HG03103 (cell line): ENCODE measurements around the gene BTNL2.
"Not testable (repeated sequence)": the region's sequence is repeated elsewhere in the genome, so short reads cannot be mapped to it uniquely, and the experiment has no call there.

Experiments used
- ATAC-seq: cut with Tn5 transposase; IDR thresholded peaks from one replicate; pipeline ENCODE4 v1.9.1; 2021; ENCODE audit warnings: low read depth; ENCODE audit not compliant: unreplicated experiment

Gene BTNL2, protein sequence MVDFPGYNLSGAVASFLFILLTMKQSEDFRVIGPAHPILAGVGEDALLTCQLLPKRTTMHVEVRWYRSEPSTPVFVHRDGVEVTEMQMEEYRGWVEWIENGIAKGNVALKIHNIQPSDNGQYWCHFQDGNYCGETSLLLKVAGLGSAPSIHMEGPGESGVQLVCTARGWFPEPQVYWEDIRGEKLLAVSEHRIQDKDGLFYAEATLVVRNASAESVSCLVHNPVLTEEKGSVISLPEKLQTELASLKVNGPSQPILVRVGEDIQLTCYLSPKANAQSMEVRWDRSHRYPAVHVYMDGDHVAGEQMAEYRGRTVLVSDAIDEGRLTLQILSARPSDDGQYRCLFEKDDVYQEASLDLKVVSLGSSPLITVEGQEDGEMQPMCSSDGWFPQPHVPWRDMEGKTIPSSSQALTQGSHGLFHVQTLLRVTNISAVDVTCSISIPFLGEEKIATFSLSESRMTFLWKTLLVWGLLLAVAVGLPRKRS

DNA sequence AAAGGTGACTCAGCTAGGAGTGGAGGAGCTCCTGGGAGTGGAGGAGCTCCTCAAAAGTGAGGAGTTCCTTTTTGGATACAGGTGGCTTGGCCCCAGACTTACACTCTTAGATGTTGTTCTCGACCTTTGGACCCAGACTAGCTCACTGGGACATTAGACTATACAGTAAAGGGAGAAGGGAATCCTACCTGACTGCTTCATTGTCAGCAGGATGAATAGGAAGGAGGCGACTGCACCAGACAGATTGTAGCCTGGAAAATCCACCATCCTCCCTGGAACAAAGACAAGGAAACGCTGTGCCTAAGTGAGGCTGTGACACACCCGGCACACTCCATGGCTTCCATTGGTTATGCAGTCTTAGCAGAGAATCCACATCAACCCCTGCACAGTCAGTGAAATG, at the start of gene BTNL2:
TSS of gene BTNL2 (minus strand) at position 325 of the 400 bp plus-strand sequence. CDS start at position 267, 58 bp downstream.
- no peak for ATAC-seq

DNA sequence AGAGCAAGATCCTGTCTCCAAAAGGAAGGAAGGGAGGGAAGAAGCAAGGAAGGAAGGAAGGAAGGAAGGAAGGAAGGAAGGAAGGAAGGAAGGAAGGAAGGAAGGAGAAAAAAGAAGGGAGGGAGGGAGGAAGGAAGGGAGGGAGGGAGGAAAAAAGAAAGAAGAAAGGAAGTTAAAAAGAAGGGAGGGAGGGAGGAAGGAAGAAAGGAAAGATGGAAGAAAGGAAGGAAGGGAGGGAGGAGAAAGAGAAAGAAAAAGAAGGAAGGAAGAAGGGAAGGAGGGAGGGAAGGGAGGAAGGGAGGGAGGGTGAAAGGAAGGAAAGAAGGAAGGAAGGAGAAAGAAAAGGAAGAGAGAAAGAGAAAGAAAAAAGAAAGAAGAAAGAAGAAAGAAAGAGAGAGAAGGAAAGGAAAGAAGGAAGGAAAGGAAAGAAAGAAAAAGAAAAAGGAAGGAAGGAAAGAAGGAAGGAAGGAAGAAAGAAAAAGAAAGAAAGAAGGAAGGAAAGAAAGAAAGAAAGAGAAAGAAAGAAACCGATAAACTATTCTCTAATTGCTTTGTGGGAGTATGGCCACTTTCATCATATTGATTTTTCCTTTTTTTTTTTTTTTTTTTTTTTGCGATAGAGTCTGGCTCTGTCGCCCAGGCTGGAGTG, 42.2 kb upstream of the BTNL2 start:
- ATAC-seq = no peak

DNA sequence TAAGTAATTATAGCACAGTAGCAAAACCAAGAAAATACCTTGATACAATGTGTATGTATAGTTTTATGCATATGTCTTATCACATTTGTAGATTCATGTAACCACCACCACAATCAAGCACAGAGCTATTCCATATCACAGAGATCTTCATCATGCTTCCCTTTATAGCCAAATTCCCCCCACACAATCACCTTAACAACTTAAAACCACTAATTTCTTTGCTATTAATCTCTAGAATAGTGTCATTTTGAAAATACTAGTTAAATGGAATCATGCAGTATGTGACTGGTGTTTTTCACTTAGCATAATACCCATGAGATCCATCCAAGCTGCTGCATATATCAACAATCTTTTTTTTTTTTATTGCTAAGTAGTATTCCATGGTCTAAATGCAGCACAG, 41.0 kb upstream of the BTNL2 start:
- ATAC-seq = no peak

DNA sequence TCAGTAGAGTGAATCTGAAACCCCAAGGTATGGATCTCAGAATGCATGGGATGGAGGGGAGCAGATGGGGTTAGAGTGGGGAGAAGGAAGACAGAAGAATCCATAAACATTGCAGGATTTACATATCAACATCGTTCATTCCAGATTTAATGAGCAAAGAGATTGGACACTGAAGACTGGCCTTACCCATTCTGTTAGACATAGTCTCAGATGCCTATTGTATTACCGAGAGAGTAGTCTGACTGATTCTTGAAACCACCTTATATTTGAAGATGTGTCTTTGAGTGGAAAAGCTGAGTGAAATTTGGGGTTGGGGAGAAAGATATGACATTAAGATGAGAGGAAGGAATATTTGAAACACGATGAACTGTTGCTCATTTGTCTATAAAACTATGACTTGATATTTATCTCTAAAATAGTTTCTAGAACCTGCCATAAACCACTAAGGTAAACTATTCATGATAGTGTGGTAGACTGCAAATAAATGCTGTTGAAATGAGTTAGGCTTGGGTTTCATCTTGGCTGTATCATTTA, 38.4 kb upstream of the BTNL2 start:
- ATAC-seq = no peak

DNA sequence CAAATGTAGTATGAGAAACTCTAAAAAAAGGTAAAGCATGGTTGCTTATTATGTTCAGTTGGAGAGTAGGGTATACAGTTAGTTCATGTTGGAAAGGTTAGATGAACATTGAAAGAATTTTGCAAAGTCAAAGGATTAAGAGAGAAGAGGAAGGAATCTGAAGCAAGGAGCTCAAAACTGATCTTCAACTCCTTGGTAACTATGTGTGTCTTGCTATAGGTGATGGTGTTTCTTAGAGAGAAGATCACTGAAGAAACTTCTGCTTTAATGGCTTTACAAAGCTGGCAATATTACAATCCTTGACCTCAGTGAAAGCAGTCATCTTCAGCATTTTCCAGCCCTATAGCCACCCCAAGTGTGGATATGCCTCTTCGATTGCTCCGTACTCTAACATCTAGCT, 37.5 kb upstream of the BTNL2 start:
- ATAC-seq = no peak

DNA sequence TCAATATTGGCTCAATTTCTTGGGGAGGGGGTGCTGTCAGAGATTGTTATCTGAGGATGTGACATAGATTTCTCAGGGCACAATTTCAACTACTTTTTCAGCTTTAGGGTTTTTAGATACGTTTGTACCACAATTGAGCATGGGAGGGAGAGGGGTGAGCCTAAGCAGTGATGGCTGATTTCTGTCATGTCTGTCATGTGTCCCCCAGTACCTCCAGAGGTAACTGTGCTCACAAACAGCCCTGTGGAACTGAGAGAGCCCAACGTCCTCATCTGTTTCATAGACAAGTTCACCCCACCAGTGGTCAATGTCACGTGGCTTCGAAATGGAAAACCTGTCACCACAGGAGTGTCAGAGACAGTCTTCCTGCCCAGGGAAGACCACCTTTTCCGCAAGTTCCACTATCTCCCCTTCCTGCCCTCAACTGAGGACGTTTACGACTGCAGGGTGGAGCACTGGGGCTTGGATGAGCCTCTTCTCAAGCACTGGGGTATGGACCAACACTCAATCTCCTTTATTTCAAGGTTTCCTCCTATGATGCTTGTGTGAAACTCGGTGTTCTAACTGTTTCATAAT, 36.1 kb upstream of the BTNL2 start:
- no peak for ATAC-seq

DNA sequence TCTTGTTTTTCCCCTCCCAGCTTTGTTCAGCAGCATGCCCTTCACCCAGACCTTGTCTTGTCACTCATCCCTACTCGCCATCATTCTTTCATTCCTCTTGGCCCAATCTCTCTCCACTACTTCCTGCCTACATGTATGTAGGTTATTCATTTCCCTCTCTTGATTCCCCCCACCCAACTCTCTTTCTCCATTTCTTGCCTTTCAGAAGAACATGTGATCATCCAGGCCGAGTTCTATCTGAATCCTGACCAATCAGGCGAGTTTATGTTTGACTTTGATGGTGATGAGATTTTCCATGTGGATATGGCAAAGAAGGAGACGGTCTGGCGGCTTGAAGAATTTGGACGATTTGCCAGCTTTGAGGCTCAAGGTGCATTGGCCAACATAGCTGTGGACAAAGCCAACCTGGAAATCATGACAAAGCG, 35.3 kb upstream of the BTNL2 start:
- no peak for ATAC-seq

DNA sequence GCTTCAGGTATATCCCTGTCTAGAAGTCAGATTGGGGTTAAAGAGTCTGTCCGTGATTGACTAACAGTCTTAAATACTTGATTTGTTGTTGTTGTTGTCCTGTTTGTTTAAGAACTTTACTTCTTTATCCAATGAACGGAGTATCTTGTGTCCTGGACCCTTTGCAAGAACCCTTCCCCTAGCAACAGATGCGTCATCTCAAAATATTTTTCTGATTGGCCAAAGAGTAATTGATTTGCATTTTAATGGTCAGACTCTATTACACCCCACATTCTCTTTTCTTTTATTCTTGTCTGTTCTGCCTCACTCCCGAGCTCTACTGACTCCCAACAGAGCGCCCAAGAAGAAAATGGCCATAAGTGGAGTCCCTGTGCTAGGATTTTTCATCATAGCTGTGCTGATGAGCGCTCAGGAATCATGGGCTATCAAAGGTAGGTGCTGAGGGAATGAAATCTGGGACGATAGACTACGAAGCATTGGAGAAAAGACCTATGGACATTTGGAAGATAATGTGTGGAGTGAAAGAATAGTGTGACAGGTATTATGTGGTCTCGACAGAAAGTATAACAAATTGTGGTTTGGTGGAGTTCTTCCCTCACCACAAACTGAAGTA, 32.7 kb upstream of the BTNL2 start, which contains the start of gene HLA-DRA:
TSS of gene HLA-DRA (plus strand) at position 286 of the 613 bp plus-strand sequence. CDS start at position 350, 64 bp downstream.
- ATAC-seq = no peak

DNA sequence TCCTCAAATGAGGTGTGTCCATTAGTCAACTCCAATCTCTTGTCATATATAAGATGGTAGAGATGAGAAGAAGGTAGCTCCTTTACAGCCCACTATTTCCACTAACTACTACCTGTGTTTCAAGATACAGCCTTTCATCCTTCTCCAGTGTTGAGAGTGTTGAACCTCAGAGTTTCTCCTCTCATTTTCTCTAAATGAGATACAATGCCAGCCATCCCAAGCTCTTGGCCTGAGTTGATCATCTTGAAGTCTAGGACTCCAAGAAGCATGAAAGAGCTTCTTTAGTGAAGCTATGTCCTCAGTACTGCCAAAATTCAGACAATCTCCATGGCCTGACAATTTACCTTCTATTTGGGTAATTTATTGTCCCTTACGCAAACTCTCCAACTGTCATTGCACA, 32.2 kb upstream of the BTNL2 start:
- ATAC-seq = no peak

DNA sequence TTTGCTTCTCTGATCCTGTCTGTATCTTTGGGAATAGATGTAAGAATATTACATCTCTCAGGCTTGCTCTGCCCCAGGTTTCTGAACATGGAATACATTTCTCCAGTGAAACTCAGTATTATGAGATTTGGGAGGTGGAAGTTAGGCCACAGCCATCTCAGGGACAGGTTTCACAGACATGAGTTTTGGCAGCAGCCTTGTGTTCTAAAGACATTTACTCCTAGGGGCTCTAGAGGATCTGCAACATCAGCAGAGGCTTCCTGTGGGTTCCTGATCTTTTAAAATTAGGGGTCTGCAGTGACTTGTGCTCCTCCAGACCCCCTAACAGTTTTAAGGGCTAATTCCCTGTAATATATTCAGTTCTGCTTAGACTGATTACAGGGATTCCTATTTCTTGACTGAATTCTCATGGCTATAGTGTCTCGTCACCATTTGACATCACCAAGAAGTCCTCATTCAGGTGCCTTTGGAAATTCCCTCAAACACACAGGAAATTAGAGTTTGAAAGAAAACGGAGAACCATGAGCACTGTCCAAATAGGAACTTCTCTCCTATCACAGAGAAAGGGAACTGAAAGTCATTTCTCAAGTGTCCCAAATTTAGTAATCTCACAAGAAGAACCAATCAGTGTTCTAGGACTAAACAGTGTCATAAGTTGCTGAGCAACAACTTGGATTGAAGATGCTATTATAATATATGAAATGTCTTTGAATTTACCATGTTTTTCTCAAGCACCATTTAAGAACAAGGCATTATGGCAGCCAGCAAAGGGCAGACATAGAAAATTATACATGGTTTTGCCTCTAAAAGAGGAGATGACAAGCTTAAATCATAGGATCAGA, 30.2 kb upstream of the BTNL2 start:
- ATAC-seq = peak; percentile 67

DNA sequence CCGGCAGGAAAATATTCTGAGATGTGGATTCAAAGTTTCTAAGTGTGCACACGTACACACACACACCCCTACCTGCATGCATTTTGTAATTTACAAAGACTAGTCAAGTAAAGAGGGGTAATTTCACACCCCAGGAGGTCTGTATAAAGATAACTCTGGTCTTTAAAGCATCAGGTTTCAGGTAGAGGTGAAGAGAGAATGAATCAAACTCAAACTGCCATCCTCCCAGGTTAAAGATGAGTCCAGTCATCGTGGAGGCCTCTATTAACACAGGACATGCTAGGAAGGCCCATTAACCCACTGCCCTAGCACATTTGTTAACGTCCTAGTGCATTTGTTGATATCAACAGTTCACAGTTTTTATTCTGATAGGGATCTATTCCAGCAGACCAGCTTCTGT, 29.2 kb upstream of the BTNL2 start:
- ATAC-seq = no peak

DNA sequence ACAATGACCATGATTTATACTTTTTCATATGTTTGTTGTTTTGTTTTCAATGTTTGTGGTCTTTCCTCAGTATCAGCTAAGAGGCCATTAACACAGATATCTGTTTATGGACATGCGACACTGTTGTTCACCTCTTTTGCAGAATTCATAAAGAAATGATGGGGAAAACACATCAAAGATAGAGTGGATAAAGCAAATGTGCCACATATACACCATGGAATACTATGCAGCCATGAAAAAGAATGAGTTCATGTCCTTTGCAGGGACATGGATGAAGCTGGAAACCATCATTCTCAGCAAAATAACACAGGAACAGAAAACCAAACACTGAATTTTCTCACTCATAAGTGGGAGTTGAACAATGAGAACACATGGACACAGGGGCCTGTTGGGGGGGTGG, 27.0 kb upstream of the BTNL2 start:
- not testable (repeated sequence) for ATAC-seq

DNA sequence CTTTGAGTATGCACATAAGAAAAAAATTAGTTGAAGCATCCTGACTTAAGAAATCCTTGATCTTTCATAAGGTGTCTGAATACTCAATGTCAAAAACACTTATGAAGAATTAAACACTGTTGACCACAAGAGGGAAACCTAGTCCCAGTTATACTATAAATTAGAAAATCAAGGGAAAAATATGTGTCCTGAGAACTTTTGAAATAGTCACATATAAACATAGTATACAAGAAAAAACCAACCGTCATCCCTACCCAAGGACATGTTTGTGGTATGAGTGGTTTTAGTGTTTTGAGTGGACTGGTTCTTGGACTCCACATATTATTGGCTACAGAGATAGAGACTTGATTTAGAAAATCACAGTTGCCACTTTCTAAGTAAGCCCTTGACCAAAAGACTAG, 25.1 kb upstream of the BTNL2 start:
- ATAC-seq = no peak

DNA sequence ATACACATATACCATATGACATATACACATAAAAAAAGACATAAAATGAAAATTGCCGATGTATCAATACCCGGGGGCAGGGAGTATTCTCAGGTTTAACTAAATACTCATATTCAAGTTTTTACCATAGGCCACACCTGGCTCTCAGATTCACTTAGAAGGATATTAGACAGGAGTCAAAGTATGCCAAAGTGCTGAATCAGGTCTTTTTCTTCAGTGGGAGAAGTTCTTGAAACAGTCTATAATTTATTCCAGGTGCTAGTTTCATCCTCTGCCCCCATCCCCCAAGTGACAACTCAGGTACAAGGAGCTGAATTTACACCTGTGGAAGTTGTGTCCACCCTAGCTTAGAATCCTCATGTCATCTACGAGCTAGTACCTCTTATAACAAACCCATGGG, 24.2 kb upstream of the BTNL2 start:
- no peak for ATAC-seq

DNA sequence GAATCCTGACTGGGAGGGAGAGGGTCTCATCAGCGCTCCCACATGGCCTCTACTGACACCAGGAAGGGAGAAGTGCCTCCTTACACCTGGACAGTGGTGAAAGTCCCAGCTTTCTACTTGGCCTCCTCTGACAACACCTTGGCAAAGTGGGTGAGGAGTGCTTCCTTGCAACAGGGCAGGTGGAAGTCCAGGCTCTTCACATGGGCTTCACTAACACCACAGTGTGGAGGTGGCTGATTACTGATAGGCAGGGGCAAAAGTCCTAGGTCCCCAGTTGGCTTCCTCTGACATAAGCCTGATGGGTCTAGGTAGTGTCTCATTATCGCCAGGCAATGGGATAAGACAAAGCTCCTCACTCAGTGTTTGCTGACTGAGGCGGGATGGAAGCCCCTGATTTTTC, 23.2 kb upstream of the BTNL2 start:
- no peak for ATAC-seq

DNA sequence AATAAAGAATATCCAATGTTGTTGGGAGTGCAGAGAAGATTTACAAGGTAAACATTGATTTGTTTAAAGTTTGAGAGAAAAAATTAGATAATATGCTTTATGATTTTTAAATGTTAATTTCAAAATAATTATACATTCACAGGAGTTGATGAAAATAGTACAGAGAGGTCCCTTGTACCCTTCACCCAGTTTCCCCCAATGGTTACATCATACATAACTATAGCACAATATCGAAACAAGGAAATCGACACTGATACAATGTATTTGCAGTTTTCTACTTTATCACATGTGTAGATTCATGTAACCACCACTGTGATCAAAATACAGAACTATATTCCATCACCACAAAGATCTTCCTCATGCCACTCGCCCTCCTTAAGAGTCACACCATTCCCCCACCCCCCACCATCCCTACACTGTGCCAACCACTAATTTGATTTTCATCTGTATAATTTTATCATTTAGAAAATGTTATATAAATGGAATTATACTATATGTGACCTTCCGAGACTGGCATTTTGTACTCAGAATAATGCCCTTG, 21.0 kb upstream of the BTNL2 start:
- ATAC-seq = no peak

DNA sequence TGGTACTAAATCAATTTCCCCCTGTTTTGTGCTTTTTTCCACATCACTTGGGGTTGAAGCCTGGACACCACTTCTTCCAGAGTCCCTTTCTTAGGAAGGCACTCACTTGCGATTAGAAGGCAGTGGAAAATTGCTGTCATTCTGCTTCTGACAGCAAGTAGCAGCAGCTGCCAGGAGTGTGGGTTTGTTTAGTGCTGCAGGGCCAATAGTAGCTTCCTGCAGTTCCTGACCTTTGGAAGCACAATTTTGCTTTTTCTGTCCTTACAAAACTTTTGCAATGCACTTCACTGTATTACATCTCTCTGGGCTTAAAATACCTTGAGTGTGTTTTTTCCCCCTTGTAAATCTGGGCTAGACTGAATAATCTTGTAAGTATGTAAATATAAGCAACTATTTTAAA, 20.2 kb upstream of the BTNL2 start:
- no peak for ATAC-seq

DNA sequence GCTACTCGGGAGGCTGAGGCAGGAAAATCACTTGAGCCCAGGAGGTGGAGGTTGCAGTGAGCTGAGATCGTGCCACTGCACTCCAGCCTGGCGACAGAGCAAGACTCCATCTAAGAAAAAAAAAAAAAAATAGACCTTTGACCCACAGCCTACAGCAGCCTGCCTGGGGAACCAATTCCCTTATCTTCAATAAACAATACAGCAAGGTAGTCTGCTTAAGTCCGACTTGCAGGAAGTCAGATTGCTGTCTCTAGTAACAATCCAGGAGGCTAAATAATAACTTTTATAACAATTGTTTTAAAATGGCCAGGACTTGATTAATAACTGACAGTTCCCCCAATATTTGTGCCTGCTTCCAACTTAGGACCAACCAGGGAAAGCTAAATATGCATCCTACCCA, 19.4 kb upstream of the BTNL2 start:
- no peak for ATAC-seq

DNA sequence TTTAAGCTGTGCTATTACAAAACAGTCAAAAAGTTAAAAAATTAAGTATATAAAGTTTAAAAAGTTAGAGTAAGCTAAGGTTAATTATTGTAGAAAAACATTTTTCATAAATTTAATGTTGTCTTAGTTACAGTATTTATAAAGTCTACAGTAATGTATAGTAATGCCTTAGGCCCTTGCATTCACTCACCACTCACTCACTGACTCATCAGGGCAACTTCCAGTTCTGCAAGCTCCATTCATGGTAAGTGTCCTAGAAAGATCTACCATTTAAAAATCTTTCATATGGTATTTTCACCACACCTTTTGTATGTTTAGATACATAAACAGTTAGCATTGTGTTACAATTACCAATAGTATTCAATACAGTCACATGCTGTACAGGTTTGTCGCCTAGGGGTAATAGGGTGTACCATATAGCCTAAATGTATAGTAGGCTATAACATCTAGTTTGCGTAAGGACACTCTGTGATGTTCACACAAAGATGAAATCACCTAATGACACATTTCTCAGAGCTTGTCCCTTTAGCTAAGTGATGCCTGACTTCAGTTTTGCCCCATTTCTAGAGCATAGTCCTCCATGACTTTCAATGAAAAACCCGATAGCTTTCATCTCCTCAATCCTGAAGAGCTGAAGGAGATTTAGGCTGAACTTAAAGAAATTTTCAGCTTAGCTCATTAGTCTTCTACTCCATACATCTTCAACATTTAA, 17.8 kb upstream of the BTNL2 start:
- ATAC-seq = no peak
